SK-N-SH (cell line): ENCODE results near the gene LCN1.
"Not testable (repeated sequence)": the region's sequence is repeated elsewhere in the genome, so short reads cannot be mapped to it uniquely, and the experiment has no call there.

Experiments
- EP300 ChIP-seq, 2 experiments: IDR thresholded peaks; 2 replicates each; pipeline versions ENCODE4 v1.4.0 to v1.6.1; 2012; ENCODE audit warnings: borderline replicate concordance in 1 of 2, low read depth in 1 of 2, low read length in 1 of 2
- EZH2phosphoT487 ChIP-seq: fragments of 200-600 bp; sonication (generic); IDR thresholded peaks from 2 replicates; pipeline ENCODE4 v1.6.1; 2017; ENCODE audit warnings: low read depth, mixed run types, mild to moderate bottlenecking, antibody characterized with exemption, moderate library complexity, borderline replicate concordance
- FOXJ3 ChIP-seq: sonication (generic); formaldehyde crosslinking; IDR thresholded peaks from 2 replicates; pipeline ENCODE4 v1.5.1; 2020; ENCODE audit warnings: mild to moderate bottlenecking, missing genetic modification reagents
- FOXM1 ChIP-seq: IDR thresholded peaks from 2 replicates; pipeline ENCODE4 v1.4.0; 2012; ENCODE audit warnings: low read depth, mild to moderate bottlenecking
- POLR2AphosphoS5 ChIP-seq: IDR thresholded peaks from 2 replicates; pipeline ENCODE4 v1.6.1; 2012; ENCODE audit warnings: low read depth, low read length
- RCOR1 ChIP-seq: fragments of 150-350 bp; IDR thresholded peaks from 2 replicates; pipeline ENCODE4 v1.6.1; 2017; ENCODE audit warnings: antibody characterized with exemption, low read length
- RXRA ChIP-seq: IDR thresholded peaks from 2 replicates; pipeline ENCODE4 v1.4.0; 2012; ENCODE audit warnings: low read depth, mild to moderate bottlenecking, borderline replicate concordance
- SMC3 ChIP-seq: IDR thresholded peaks from 2 replicates; pipeline ENCODE4 v1.6.1; 2012; ENCODE audit warnings: low read depth, low read length, improper control_type of control experiment
- TF ChIP-seq, protein P1 (sequence below): IDR thresholded peaks from 2 replicates; pipeline ENCODE4 v1.6.1; 2012; ENCODE audit warnings: mild to moderate bottlenecking, low read depth, low read length, moderate library complexity
- TF ChIP-seq, protein P2 (sequence below): fragments of 200-600 bp; sonication (generic); IDR thresholded peaks from 2 replicates; pipeline ENCODE4 v1.6.1; 2017; ENCODE audit warnings: antibody characterized with exemption, mild to moderate bottlenecking, moderate library complexity
- TF ChIP-seq, protein P3 (sequence below): IDR thresholded peaks from 2 replicates; pipeline ENCODE4 v1.4.0; 2012; ENCODE audit warnings: low read depth, borderline replicate concordance
- TF ChIP-seq, protein P4 (sequence below): IDR thresholded peaks from 2 replicates; pipeline ENCODE4 v1.4.0; 2012; ENCODE audit warnings: low read depth, borderline replicate concordance

DNA sequence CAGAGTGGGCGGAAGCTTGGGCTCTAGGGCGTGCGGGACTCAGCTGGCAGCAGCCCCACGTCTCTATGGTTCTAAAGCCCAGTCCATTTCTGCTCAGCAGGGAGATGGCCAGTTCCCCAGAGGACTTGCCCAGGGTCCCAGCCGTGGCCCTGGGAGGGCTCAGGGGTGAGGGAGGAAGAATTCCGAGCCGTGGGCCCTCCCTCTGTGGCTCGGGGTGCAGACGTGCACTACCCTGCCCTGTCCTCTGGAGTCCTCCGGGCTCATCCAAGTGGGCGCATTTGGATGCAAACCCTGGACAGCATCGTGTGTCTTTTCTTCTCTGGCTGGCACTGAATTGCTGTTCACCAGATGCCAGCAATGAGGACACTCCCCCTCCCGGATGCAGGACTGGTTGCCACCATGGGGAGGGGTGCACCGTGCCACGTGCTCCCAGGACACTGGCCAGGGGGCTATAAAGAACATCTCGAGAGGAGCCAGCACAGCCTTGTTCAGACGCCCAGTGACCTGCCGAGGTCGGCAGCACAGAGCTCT is 24.5 kb downstream of the LCN1 start, which contains the start of gene OBP2A:
- TF ChIP-seq, protein P1, sequence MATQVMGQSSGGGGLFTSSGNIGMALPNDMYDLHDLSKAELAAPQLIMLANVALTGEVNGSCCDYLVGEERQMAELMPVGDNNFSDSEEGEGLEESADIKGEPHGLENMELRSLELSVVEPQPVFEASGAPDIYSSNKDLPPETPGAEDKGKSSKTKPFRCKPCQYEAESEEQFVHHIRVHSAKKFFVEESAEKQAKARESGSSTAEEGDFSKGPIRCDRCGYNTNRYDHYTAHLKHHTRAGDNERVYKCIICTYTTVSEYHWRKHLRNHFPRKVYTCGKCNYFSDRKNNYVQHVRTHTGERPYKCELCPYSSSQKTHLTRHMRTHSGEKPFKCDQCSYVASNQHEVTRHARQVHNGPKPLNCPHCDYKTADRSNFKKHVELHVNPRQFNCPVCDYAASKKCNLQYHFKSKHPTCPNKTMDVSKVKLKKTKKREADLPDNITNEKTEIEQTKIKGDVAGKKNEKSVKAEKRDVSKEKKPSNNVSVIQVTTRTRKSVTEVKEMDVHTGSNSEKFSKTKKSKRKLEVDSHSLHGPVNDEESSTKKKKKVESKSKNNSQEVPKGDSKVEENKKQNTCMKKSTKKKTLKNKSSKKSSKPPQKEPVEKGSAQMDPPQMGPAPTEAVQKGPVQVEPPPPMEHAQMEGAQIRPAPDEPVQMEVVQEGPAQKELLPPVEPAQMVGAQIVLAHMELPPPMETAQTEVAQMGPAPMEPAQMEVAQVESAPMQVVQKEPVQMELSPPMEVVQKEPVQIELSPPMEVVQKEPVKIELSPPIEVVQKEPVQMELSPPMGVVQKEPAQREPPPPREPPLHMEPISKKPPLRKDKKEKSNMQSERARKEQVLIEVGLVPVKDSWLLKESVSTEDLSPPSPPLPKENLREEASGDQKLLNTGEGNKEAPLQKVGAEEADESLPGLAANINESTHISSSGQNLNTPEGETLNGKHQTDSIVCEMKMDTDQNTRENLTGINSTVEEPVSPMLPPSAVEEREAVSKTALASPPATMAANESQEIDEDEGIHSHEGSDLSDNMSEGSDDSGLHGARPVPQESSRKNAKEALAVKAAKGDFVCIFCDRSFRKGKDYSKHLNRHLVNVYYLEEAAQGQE = not testable (repeated sequence)
- TF ChIP-seq RXRA; EP300 (IDR thresholded peaks at IDR 0.05; ENCODE audit: borderline replicate concordance in 1 of 2, low read depth in 1 of 2, low read length in 1 of 2); EZH2phosphoT487; POLR2AphosphoS5; RCOR1; FOXJ3; FOXM1; SMC3: not testable (repeated sequence)
- TF ChIP-seq, protein P2, sequence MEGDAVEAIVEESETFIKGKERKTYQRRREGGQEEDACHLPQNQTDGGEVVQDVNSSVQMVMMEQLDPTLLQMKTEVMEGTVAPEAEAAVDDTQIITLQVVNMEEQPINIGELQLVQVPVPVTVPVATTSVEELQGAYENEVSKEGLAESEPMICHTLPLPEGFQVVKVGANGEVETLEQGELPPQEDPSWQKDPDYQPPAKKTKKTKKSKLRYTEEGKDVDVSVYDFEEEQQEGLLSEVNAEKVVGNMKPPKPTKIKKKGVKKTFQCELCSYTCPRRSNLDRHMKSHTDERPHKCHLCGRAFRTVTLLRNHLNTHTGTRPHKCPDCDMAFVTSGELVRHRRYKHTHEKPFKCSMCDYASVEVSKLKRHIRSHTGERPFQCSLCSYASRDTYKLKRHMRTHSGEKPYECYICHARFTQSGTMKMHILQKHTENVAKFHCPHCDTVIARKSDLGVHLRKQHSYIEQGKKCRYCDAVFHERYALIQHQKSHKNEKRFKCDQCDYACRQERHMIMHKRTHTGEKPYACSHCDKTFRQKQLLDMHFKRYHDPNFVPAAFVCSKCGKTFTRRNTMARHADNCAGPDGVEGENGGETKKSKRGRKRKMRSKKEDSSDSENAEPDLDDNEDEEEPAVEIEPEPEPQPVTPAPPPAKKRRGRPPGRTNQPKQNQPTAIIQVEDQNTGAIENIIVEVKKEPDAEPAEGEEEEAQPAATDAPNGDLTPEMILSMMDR = not testable (repeated sequence)
- TF ChIP-seq, protein P3, sequence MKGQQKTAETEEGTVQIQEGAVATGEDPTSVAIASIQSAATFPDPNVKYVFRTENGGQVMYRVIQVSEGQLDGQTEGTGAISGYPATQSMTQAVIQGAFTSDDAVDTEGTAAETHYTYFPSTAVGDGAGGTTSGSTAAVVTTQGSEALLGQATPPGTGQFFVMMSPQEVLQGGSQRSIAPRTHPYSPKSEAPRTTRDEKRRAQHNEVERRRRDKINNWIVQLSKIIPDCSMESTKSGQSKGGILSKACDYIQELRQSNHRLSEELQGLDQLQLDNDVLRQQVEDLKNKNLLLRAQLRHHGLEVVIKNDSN = not testable (repeated sequence)
- TF ChIP-seq, protein P4, sequence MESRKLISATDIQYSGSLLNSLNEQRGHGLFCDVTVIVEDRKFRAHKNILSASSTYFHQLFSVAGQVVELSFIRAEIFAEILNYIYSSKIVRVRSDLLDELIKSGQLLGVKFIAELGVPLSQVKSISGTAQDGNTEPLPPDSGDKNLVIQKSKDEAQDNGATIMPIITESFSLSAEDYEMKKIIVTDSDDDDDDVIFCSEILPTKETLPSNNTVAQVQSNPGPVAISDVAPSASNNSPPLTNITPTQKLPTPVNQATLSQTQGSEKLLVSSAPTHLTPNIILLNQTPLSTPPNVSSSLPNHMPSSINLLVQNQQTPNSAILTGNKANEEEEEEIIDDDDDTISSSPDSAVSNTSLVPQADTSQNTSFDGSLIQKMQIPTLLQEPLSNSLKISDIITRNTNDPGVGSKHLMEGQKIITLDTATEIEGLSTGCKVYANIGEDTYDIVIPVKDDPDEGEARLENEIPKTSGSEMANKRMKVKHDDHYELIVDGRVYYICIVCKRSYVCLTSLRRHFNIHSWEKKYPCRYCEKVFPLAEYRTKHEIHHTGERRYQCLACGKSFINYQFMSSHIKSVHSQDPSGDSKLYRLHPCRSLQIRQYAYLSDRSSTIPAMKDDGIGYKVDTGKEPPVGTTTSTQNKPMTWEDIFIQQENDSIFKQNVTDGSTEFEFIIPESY = not testable (repeated sequence)
